Raji (cell line): ENCODE data around the gene FASLG.

Experiments used
- POLR2A ChIP-seq: IDR thresholded peaks from 2 replicates; pipeline ENCODE4 v1.6.1; 2011; ENCODE audit warnings: low read depth, low read length, control low read depth; ENCODE audit not compliant: insufficient read depth

Gene FASLG

GRCh38 chr1:172704001-172704400 lies 45.1 kb downstream of the FASLG start:
- TF ChIP-seq POLR2A: no peak

GRCh38 chr1:172704420-172705210 lies 45.7 kb downstream of the FASLG start:
- TF ChIP-seq POLR2A: no peak

GRCh38 chr1:172708452-172708851 lies 49.5 kb downstream of the FASLG start:
- TF ChIP-seq POLR2A: no peak

DNA sequence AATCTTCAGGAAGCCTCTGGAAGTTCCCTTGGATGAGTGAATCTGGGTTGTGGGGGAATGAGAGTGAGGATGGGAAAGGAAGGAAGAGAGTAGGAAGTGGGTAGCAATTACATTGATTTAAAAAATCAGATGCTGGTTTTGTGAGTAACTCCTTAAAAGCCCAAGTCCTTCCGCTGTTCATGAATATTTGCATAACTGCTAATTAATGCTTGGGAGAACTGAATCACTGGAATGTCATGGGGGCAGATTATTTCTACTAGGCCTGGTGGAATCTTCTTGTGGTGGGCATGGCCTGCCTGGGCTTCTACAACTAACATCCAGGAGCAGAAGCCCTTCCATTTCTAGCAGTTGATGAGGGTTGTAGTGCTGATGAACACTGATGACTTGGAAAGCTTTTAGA lies 52.7 kb downstream of the FASLG start:
- no peak for TF ChIP-seq POLR2A

DNA sequence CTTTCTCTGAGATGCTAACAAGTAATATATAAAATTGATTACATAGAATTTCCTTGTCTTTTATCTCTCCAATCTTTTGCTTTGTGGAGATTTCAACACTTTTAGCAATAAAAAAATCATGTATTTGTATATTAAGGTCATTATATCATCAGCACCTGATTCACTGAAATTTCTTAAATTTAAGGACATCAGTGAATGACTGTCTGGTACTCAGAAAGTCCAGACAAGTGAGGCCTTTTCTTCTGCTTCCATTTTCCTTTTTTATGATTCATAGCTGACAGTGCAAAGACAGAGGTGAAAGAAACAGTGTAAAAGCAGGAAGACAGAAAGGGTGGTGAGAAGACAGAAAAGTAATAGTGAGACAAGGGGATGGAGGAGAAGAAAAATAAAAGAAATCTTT lies 54.6 kb downstream of the FASLG start:
- no peak for TF ChIP-seq POLR2A
